Measurements from ENCODE around the gene TARBP1. TPM values are rescaled to one million over a fixed set of nuclear protein-coding genes. Genes with fewer than 3 reads are reported as not detected.

TARBP1 gene
- total and polyA plus RNA-seq, 2 of the 13 experiments (the other 11 are each of a cell fraction or from before 2014, with no cell fraction given) = 37.7 to 67.0 TPM

GRCh38 chr1:234395297-234395696, 83.7 kb downstream of the TARBP1 start:
- Histone ChIP-seq H3K36me3 (replicated peaks in 1 of 2; ENCODE audit: control insufficient read depth in 1 of 2, insufficient read depth in 2 of 2, low read length in 2 of 2) (peaks cover 8 to 32% of the 10 kb centered on the region in 2 experiments), H3K9ac (ENCODE audit: insufficient read depth, low read depth, low read length) (no peak overlapping the region), H3K27ac (ENCODE audit: extremely low read length, insufficient read depth, low read length) (no peak overlapping the region), H2AFZ (ENCODE audit: low read length) (no peak overlapping the region), H3K27me3 (ENCODE audit: control insufficient read depth in 1 of 2, insufficient read depth in 2 of 2, low read length in 2 of 2) (no peaks in the 10 kb centered on the region), H3K4me1 (ENCODE audit: insufficient read depth, low read length) (no peaks in the 10 kb centered on the region), H3K4me3 (replicated peaks in 1 of 3; ENCODE audit: insufficient read depth in 1 of 3, low read depth in 2 of 3, low read length in 3 of 3) (no peak overlapping the region), H3K9me3 (ENCODE audit: low read length) (no peaks in the 10 kb centered on the region), H4K20me1 (ENCODE audit: insufficient read depth, low read length) (no peaks in the 10 kb centered on the region), H3K4me2 (ENCODE audit: low read depth, low read length) (no peak overlapping the region), H3K79me2 (ENCODE audit: insufficient read depth, low read length) (no peaks in the 10 kb centered on the region)
- intact Hi-C loops (cut with micrococcal nuclease; ENCODE audit: unreplicated experiment) (no loop called here), in situ Hi-C loops (cut with HindIII; ENCODE audit: extremely low pct_ligation_motif_present, low pct_unique_long_range_greater_than_20kb) (no loop called here)
- 95% methylated on average over 5 of the region's 5 CpGs for WGBS (ENCODE audit: low lambda C conversion rate)
- TF ChIP-seq ZBTB43 (CRISPR knock-in tag; conservative IDR thresholded peaks at IDR 0.05) = no peak
- no peak for TF ChIP-seq ZBTB40 (IDR thresholded peaks at IDR 0.05)
- no peak for TF ChIP-seq ZBTB40 (CRISPR knock-in tag; IDR thresholded peaks at IDR 0.05)
- TF ChIP-seq CENPT (CRISPR knock-in tag; IDR thresholded peaks at IDR 0.05; ENCODE audit: low read depth) = no peak
- DNase-seq (ENCODE audit: low spot score) (no peak), ATAC-seq (no peak), FAIRE-seq (no peak)
- ChIA-PET CTCF (ENCODE audit: low intra/inter-chr PET ratio, low total read pairs) (no interaction called here), POLR2A (no interaction called here)
- BruUV-seq (replicated peaks) = no TSS peak
